Activated naive CD8-positive, alpha-beta T cell treated with anti-CD3 and anti-CD28 coated beads, Interleukin-2, amount 50 U/mL, for 24 hours (primary cell): ENCODE data around the gene WWOX.
A peak's percentile ranks its signal among the peaks of the same experiment; 100 is the strongest.

ENCODE experiments used
- ATAC-seq: fragments of 150-1000 bp; cut with Tn5 transposase; one replicate; pipeline ENCODE4 v1.10.0; 2021
- DNase-seq: peaks from one replicate; pipeline ENCODE4 v3.0.0; 2021
- H3K27ac Mint-ChIP-seq: one replicate; pipeline ENCODE4 v1.8.0; 2021; ENCODE audit warnings: mild to moderate bottlenecking, mixed read lengths
- H3K27me3 Mint-ChIP-seq: one replicate; pipeline ENCODE4 v1.8.0; 2021; ENCODE audit warnings: mixed read lengths
- H3K36me3 Mint-ChIP-seq: one replicate; pipeline ENCODE4 v1.8.0; 2021; ENCODE audit warnings: low read depth, mixed read lengths
- H3K4me1 Mint-ChIP-seq: one replicate; pipeline ENCODE4 v1.8.0; 2021; ENCODE audit warnings: mixed read lengths
- H3K4me3 Mint-ChIP-seq: one replicate; pipeline ENCODE4 v1.8.0; 2021; ENCODE audit warnings: mild to moderate bottlenecking, moderate library complexity, mixed read lengths
- H3K9me3 Mint-ChIP-seq: one replicate; pipeline ENCODE4 v1.8.0; 2021; ENCODE audit warnings: mixed read lengths

Gene WWOX

GRCh38 chr16:78381060-78381459 lies 281.6 kb downstream of the WWOX start:
- no peaks in the 10 kb centered on the region for H3K4me1 Mint-ChIP-seq
- peaks cover 5% of the 10 kb centered on the region for H3K36me3 Mint-ChIP-seq
- H3K27ac Mint-ChIP-seq = no peak overlapping the region
- no peak overlapping the region for H3K4me3 Mint-ChIP-seq
- peak; percentile 28 for ATAC-seq
- H3K9me3 Mint-ChIP-seq = no peaks in the 10 kb centered on the region
- DNase-seq = no peak
- no peaks in the 10 kb centered on the region for H3K27me3 Mint-ChIP-seq

GRCh38 chr16:78383118-78383517 lies 283.7 kb downstream of the WWOX start:
- no peaks in the 10 kb centered on the region for H3K9me3 Mint-ChIP-seq
- ATAC-seq = no peak
- DNase-seq = no peak
- no peak overlapping the region for H3K27ac Mint-ChIP-seq
- H3K36me3 Mint-ChIP-seq = peaks cover 14% of the 10 kb centered on the region
- no peaks in the 10 kb centered on the region for H3K27me3 Mint-ChIP-seq
- H3K4me3 Mint-ChIP-seq = no peak overlapping the region
- H3K4me1 Mint-ChIP-seq = no peaks in the 10 kb centered on the region

GRCh38 chr16:78385086-78385805 lies 285.8 kb downstream of the WWOX start:
- Mint-ChIP-seq H3K27me3 (no peaks in the 10 kb centered on the region), H3K27ac (no peak overlapping the region), H3K4me3 (no peak overlapping the region), H3K9me3 (no peaks in the 10 kb centered on the region), H3K36me3 (peaks cover 14% of the 10 kb centered on the region), H3K4me1 (no peaks in the 10 kb centered on the region)
- DNase-seq (no peak), ATAC-seq (no peak)

GRCh38 chr16:78386557-78387324 lies 287.3 kb downstream of the WWOX start:
- Mint-ChIP-seq H3K4me3 (no peak overlapping the region), H3K9me3 (no peaks in the 10 kb centered on the region), H3K27me3 (no peaks in the 10 kb centered on the region), H3K4me1 (no peaks in the 10 kb centered on the region), H3K27ac (no peak overlapping the region), H3K36me3 (peaks cover 23% of the 10 kb centered on the region)
- DNase-seq (no peak), ATAC-seq (no peak)

- H3K4me1 Mint-ChIP-seq = no peaks in the 10 kb centered on the region
- H3K36me3 Mint-ChIP-seq = peaks cover 29% of the 10 kb centered on the region
- peaks cover 6% of the 10 kb centered on the region for H3K9me3 Mint-ChIP-seq
- ATAC-seq (no peak), DNase-seq (no peak)
- no peaks in the 10 kb centered on the region for H3K27me3 Mint-ChIP-seq
- H3K4me3 Mint-ChIP-seq = no peak overlapping the region
- H3K27ac Mint-ChIP-seq = no peak overlapping the region
Observed at GRCh38 chr16:78389009-78389498, 289.6 kb downstream of the WWOX start.

- peaks cover 6% of the 10 kb centered on the region for H3K9me3 Mint-ChIP-seq
- no peaks in the 10 kb centered on the region for H3K4me1 Mint-ChIP-seq
- no peaks in the 10 kb centered on the region for H3K27me3 Mint-ChIP-seq
- no peak for ATAC-seq
- H3K36me3 Mint-ChIP-seq = peaks cover 29% of the 10 kb centered on the region
- H3K4me3 Mint-ChIP-seq = no peak overlapping the region
- H3K27ac Mint-ChIP-seq = no peak overlapping the region
- no peak for DNase-seq
Observed at GRCh38 chr16:78390092-78390491, 290.6 kb downstream of the WWOX start.

GRCh38 chr16:78390508-78391324 lies 291.3 kb downstream of the WWOX start:
- peaks cover 6% of the 10 kb centered on the region for H3K9me3 Mint-ChIP-seq
- H3K36me3 Mint-ChIP-seq = peaks cover 32% of the 10 kb centered on the region
- H3K27me3 Mint-ChIP-seq = no peaks in the 10 kb centered on the region
- DNase-seq = no peak
- no peak for ATAC-seq
- no peak overlapping the region for H3K4me3 Mint-ChIP-seq
- H3K4me1 Mint-ChIP-seq = no peaks in the 10 kb centered on the region
- H3K27ac Mint-ChIP-seq = no peak overlapping the region

- Mint-ChIP-seq H3K9me3 (peaks cover 6% of the 10 kb centered on the region), H3K4me3 (no peak overlapping the region), H3K36me3 (peaks cover 25% of the 10 kb centered on the region), H3K4me1 (no peaks in the 10 kb centered on the region), H3K27me3 (no peaks in the 10 kb centered on the region), H3K27ac (no peak overlapping the region)
- no peak for DNase-seq
- no peak for ATAC-seq
Observed at GRCh38 chr16:78392585-78393195, 293.2 kb downstream of the WWOX start.

- H3K27ac Mint-ChIP-seq = no peak overlapping the region
- H3K9me3 Mint-ChIP-seq = peaks cover 6% of the 10 kb centered on the region
- ATAC-seq (no peak), DNase-seq (no peak)
- no peak overlapping the region for H3K4me3 Mint-ChIP-seq
- H3K27me3 Mint-ChIP-seq = no peaks in the 10 kb centered on the region
- H3K4me1 Mint-ChIP-seq = no peaks in the 10 kb centered on the region
- peaks cover 18% of the 10 kb centered on the region for H3K36me3 Mint-ChIP-seq
Observed at GRCh38 chr16:78395035-78395434, 295.6 kb downstream of the WWOX start.

GRCh38 chr16:78396046-78396445 lies 296.6 kb downstream of the WWOX start:
- H3K9me3 Mint-ChIP-seq = peaks cover 6% of the 10 kb centered on the region
- H3K4me1 Mint-ChIP-seq = no peaks in the 10 kb centered on the region
- H3K27ac Mint-ChIP-seq = no peak overlapping the region
- H3K36me3 Mint-ChIP-seq = peaks cover 13% of the 10 kb centered on the region
- no peaks in the 10 kb centered on the region for H3K27me3 Mint-ChIP-seq
- no peak for ATAC-seq
- no peak overlapping the region for H3K4me3 Mint-ChIP-seq
- DNase-seq = no peak

GRCh38 chr16:78396673-78397072 lies 297.2 kb downstream of the WWOX start:
- ATAC-seq (no peak), DNase-seq (no peak)
- Mint-ChIP-seq H3K9me3 (peaks cover 6% of the 10 kb centered on the region), H3K4me1 (no peaks in the 10 kb centered on the region), H3K4me3 (no peak overlapping the region), H3K27ac (no peak overlapping the region), H3K36me3 (peaks cover 10% of the 10 kb centered on the region), H3K27me3 (no peaks in the 10 kb centered on the region)

GRCh38 chr16:78399384-78399783 lies 299.9 kb downstream of the WWOX start:
- H3K9me3 Mint-ChIP-seq = no peaks in the 10 kb centered on the region
- H3K36me3 Mint-ChIP-seq = peaks cover 3% of the 10 kb centered on the region
- DNase-seq (no peak), ATAC-seq (no peak)
- H3K4me1 Mint-ChIP-seq = no peaks in the 10 kb centered on the region
- H3K27me3 Mint-ChIP-seq = no peaks in the 10 kb centered on the region
- no peak overlapping the region for H3K4me3 Mint-ChIP-seq
- H3K27ac Mint-ChIP-seq = no peak overlapping the region

GRCh38 chr16:78402833-78403232 lies 303.4 kb downstream of the WWOX start:
- Mint-ChIP-seq H3K9me3 (no peaks in the 10 kb centered on the region), H3K36me3 (peaks cover 4% of the 10 kb centered on the region), H3K4me3 (no peak overlapping the region), H3K4me1 (no peaks in the 10 kb centered on the region), H3K27ac (no peak overlapping the region), H3K27me3 (no peaks in the 10 kb centered on the region)
- no peak for DNase-seq
- no peak for ATAC-seq

GRCh38 chr16:78405040-78405439 lies 305.6 kb downstream of the WWOX start:
- Mint-ChIP-seq H3K27me3 (no peaks in the 10 kb centered on the region), H3K36me3 (peaks cover 14% of the 10 kb centered on the region), H3K9me3 (peaks cover 14% of the 10 kb centered on the region), H3K4me3 (no peak overlapping the region), H3K27ac (no peak overlapping the region), H3K4me1 (no peaks in the 10 kb centered on the region)
- DNase-seq (no peak), ATAC-seq (no peak)
